ENCODE measurements around the gene USF2. TPM values are rescaled to one million over a fixed set of nuclear protein-coding genes. Genes with fewer than 3 reads are reported as not detected.

Gene USF2
- total RNA-seq, 1 donor, result 51.6 TPM

DNA sequence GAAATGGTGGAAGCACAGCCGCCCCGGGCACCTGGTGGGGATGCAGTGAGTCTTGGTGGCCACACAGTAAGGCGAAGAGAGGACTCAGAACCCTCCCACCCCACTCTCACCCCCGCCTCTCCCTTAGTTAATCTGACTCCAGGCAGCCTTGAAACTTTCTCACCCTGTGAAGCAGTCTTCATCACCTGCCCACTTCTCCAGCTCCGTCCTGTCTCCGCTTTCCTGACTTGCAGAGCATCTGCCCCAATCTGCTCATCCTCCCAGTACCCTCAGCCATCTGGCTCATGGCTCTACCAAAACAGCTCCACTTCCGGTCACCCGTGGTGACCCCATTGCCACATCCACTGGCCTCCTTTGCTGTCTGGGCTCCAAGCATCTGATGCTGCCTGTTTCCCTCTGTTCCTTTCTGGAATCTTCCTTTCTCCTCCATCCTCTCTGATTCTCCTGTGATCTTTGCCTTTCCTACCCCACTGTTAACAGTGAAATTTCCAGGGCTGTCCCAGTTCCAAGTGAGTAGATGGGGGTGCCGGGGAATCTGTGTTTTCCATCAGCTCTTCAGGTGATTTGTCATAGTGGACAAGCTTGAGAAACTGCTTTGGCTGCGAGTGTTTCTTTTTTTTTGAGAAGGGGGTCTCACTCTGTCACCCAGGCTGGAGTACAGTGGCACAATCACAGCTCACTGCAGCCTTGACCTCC lies 4.3 kb downstream of the USF2 start:
- TF ChIP-seq, protein P1, sequence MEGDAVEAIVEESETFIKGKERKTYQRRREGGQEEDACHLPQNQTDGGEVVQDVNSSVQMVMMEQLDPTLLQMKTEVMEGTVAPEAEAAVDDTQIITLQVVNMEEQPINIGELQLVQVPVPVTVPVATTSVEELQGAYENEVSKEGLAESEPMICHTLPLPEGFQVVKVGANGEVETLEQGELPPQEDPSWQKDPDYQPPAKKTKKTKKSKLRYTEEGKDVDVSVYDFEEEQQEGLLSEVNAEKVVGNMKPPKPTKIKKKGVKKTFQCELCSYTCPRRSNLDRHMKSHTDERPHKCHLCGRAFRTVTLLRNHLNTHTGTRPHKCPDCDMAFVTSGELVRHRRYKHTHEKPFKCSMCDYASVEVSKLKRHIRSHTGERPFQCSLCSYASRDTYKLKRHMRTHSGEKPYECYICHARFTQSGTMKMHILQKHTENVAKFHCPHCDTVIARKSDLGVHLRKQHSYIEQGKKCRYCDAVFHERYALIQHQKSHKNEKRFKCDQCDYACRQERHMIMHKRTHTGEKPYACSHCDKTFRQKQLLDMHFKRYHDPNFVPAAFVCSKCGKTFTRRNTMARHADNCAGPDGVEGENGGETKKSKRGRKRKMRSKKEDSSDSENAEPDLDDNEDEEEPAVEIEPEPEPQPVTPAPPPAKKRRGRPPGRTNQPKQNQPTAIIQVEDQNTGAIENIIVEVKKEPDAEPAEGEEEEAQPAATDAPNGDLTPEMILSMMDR (IDR thresholded peaks at IDR 0.05; ENCODE audit: insufficient read depth, low read length), result no peak
- no peak for DNase-seq (ENCODE audit: low read depth)
- no peak overlapping the region for H3K4me3 ChIP-seq (ENCODE audit: low read depth, low read length)

DNA sequence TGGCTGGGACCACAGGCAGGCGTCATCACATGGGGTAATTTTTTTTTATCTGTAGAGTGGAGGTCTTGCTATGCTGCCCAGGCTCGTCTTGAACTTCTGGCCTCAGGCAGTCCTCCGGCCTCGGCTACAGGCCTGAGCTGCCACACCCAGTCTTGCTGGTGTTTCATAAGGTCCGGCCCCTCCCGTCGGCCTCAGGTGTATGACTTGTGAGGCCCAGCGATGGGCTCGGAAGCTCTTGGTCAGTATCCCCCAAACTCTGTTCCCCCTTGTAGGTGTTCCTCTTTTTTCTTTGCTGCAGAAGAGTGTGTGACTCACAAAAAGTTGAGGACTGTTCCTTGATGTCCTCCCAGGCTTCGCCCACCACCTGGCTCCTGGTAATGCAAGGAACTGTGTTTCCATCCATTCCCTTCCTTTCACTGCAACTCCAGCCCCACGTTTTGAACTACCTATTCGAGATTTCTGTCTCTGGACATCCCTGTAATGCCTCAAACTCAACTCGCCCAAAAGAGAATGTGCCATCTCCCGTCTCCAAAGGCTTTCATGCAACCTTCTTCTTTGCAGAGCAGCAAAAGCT lies 5.0 kb downstream of the USF2 start:
- no peak for DNase-seq (ENCODE audit: low read depth)
- H3K4me3 ChIP-seq (ENCODE audit: low read depth, low read length), result no peak overlapping the region
- TF ChIP-seq, protein P1 (IDR thresholded peaks at IDR 0.05; ENCODE audit: insufficient read depth, low read length), result no peak

DNA sequence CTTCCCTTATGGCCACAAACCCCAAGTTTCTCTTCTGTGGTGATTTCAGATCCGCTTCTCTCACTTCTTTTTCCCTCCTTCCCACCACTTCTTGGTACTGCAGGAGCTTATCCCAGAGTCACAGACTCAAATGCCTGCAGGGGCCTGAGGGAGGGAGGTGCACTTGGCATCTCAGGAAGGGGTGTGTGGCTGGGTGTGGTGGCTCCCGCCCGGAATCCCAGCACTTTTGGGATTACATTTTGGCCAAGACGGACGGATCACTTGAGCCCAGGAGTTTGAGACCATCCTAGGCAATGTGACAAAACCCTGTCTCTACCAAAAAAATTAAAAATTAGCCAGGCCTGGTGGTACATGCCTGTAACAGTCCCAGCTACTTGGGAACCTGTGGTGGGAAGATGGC lies 5.6 kb downstream of the USF2 start:
- TF ChIP-seq, protein P1 (IDR thresholded peaks at IDR 0.05; ENCODE audit: insufficient read depth, low read length), result no peak
- no peak overlapping the region for H3K4me3 ChIP-seq (ENCODE audit: low read depth, low read length)
- DNase-seq (ENCODE audit: low read depth), result no peak

DNA sequence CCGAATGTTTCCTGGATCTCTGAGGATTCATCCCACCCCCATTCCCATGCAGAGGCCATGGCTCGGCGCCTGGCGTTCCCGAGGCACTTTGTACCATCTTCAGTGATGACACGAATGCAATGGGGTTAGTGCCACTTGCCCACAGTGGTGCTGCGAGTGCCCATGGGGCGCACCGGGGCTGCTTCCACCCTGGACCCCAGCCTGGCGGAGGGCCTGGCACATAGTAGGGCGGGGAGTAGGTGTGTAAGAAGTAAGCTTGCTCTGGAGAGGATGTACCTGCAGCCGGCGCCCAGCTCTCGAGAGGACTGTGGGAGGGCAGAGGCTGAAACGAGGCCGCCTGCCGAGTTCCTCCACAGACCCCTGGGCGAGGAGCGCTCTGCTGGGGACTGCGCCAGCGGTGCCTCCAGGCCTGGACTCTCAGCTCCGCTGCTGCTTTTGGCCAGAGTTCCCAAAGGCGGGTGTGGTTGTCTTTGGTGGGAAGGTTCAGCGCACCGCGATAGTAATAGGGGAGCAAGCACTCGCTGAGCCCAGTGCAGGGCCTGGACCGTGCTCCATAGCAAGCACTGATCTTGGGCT lies 8.0 kb downstream of the USF2 start:
- no peak for DNase-seq (ENCODE audit: low read depth)
- no peak overlapping the region for H3K4me3 ChIP-seq (ENCODE audit: low read depth, low read length)
- TF ChIP-seq, protein P1 (IDR thresholded peaks at IDR 0.05; ENCODE audit: insufficient read depth, low read length), result no peak

DNA sequence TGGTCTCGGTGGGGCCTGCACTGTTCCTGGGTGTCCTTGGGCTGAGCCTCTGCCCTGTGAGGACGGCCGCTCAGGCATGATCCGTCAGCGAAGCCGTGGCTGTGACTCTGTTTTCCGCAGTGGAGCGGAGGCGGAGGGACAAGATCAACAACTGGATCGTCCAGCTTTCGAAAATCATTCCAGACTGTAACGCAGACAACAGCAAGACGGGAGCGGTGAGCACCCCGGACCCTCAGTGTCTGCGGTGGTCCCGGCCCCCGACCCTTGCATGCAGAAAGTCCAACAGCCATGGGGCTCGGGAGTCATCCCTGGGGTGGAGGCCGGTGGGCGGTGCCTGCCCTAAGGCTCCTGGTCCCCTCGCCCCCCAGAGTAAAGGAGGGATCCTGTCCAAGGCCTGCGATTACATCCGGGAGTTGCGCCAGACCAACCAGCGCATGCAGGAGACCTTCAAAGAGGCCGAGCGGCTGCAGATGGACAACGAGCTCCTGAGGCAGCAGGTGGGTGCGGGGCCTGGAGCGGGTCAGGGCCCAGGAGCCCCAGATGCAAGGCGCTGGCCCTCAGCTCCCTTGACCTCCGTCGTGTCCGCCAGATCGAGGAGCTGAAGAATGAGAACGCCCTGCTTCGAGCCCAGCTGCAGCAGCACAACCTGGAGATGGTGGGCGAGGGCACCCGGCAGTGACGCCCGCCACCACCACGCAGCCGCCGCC lies 10.0 kb downstream of the USF2 start:
- TF ChIP-seq, protein P1 (IDR thresholded peaks at IDR 0.05; ENCODE audit: insufficient read depth, low read length), result no peak
- no peak for DNase-seq (ENCODE audit: low read depth)
- no peak overlapping the region for H3K4me3 ChIP-seq (ENCODE audit: low read depth, low read length)

DNA sequence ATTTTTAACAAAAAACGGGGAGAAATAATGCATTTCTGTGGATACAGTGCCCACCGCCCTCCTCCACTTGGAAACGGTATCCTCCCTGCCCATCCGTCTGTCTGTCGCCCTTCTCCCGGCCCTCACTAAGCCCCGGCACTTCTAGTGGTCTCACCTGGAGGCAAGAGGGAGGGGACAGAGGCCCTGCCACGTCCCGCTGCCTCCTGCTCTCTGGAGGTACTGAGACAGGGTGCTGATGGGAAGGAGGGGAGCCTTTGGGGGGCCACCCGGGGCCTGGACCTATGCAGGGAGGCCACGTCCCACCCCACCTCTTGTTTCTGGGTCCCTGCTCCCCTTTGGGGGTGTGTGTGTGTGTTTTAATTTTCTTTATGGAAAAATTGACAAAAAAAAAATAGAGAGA lies 10.6 kb downstream of the USF2 start:
- TF ChIP-seq, protein P1 (IDR thresholded peaks at IDR 0.05; ENCODE audit: insufficient read depth, low read length), result no peak
- H3K4me3 ChIP-seq (ENCODE audit: low read depth, low read length), result no peak overlapping the region

More for the DNA sequence above, 10.6 kb downstream of the USF2 start:
- DNase-seq (ENCODE audit: low read depth), result no peak

All from fibroblast of the aortic adventitia (primary cell).